ENCODE results near the gene TMEM242. TPM values are rescaled to one million over a fixed set of nuclear protein-coding genes. Genes with fewer than 3 reads are reported as not detected.

TMEM242 gene
- total and polyA plus RNA-seq, 2 experiments from 2014 or later, result 6.4 to 14.5 TPM

DNA sequence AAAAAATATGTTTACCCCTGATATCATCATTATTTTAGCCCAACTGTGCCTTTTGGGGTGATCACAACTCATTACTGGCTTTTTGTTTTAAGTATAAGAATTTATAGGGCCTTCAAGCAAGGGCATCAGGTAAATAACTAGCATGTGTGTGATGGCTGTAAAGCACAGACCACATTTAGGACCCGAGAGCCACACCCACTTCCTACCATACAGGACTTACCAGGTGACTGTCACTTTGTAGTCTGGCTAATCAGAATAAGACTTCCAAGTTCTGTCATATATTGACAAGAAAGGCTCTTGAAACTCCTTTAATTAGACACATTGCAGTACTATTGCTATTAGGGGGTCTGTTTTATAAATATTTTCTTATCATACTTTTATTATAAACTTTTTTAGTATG, 31.1 kb downstream of the TMEM242 start:
- in situ Hi-C loops (cut with MboI), result no loop called here
- H3K4me1 ChIP-seq (ENCODE audit: insufficient read depth), result no peaks in the 10 kb centered on the region
- H3K9ac ChIP-seq, result no peak overlapping the region
- no peaks in the 10 kb centered on the region for H3K9me2 ChIP-seq (ENCODE audit: insufficient read depth)
- no peaks in the 10 kb centered on the region for H4K20me1 ChIP-seq (ENCODE audit: insufficient read depth)
- H3K9me3 ChIP-seq (ENCODE audit: low read depth), result no peaks in the 10 kb centered on the region
- no peaks in the 10 kb centered on the region for H3F3A ChIP-seq (ENCODE audit: insufficient read depth)
- no peak for DNase-seq
- no peak overlapping the region for H3K27ac ChIP-seq
- peaks cover 9% of the 10 kb centered on the region for H3K36me3 ChIP-seq (ENCODE audit: low read depth)
- WGBS, 2 experiments (ENCODE audit: low coverage in 1 of 2, low lambda C conversion rate in 2 of 2, missing lambda C conversion rate in 2 of 2), result 95 to 100% methylated on average over 1 of the region's 1 CpG
- H3K27me3 ChIP-seq (replicated peaks; ENCODE audit: insufficient read depth), result no peaks in the 10 kb centered on the region
- H3K79me2 ChIP-seq (ENCODE audit: insufficient read depth), result 0 out of 2 replicates have a peak, but pooled peaks cover 10% of the 10 kb centered on the region
- H3K4me2 ChIP-seq (ENCODE audit: unreplicated experiment), result no peak overlapping the region
- no peak overlapping the region for H2AFZ ChIP-seq
- TF ChIP-seq EZH2 (IDR thresholded peaks at IDR 0.05; ENCODE audit: insufficient read depth, poor library complexity, severe bottlenecking), result no peak
- TF ChIP-seq EZH2phosphoT487 (IDR thresholded peaks at IDR 0.05; ENCODE audit: insufficient read depth, low read depth), result no peak
- no peak overlapping the region for H3K4me3 ChIP-seq

DNA sequence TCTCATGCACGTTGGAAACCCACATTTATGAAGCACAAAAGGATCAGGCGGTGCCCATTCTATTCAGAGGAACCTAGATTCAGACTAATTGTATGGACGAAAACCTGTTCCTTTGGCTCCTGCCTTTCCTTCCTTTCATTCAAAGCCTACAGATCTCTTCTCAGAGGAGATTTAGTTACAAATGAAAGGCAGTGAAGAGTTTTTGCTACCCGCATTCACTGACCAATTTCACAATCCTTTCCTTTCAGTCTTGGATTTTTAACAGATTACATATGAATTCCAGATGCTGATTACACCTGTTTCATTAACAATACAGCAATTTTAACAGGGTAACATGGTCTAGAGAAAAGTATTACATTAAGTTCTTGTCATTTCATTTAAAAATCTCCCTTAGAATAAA, 32.0 kb downstream of the TMEM242 start:
- Histone ChIP-seq H3K4me1 (ENCODE audit: insufficient read depth) (no peaks in the 10 kb centered on the region), H3K36me3 (ENCODE audit: low read depth) (peaks cover 9% of the 10 kb centered on the region), H3K4me3 (no peak overlapping the region), H3K9ac (no peak overlapping the region), H3F3A (ENCODE audit: insufficient read depth) (no peaks in the 10 kb centered on the region), H3K27me3 (replicated peaks; ENCODE audit: insufficient read depth) (no peaks in the 10 kb centered on the region), H2AFZ (no peak overlapping the region), H3K9me3 (ENCODE audit: low read depth) (no peaks in the 10 kb centered on the region), H4K20me1 (ENCODE audit: insufficient read depth) (no peaks in the 10 kb centered on the region), H3K27ac (no peak overlapping the region), H3K4me2 (ENCODE audit: unreplicated experiment) (no peak overlapping the region), H3K9me2 (ENCODE audit: insufficient read depth) (no peaks in the 10 kb centered on the region), H3K79me2 (ENCODE audit: insufficient read depth) (0 out of 2 replicates have a peak, but pooled peaks cover 2% of the 10 kb centered on the region)
- DNase-seq, result no peak
- no peak for TF ChIP-seq EZH2 (IDR thresholded peaks at IDR 0.05; ENCODE audit: insufficient read depth, poor library complexity, severe bottlenecking)
- no peak for TF ChIP-seq EZH2phosphoT487 (IDR thresholded peaks at IDR 0.05; ENCODE audit: insufficient read depth, low read depth)
- in situ Hi-C loops (cut with MboI), result no loop called here
- WGBS, 2 experiments (ENCODE audit: low coverage in 1 of 2, low lambda C conversion rate in 2 of 2, missing lambda C conversion rate in 2 of 2), result 96 to 98% methylated on average over 4 of the region's 4 CpGs

DNA sequence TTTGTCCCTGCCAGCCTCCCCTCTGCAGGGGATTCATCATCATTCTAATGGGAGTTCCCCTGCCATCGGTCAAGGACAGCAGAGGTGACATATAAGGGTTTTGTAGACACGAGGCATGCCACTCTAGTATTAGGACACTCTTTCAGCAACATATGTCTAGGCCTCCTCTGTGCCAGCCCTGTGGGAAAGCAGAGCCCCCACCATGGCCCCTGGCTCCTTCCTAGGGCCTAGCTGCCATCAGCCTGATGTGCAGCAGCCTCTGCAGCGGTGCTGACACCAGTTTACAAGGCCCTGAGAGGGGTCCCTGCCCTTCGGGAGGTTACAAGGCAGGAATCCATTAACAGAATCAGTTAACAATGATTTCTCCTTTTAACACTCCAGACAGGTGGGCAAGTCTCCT, 32.5 kb downstream of the TMEM242 start:
- no peak overlapping the region for H3K27ac ChIP-seq
- DNase-seq, result no peak
- no peaks in the 10 kb centered on the region for H3K27me3 ChIP-seq (replicated peaks; ENCODE audit: insufficient read depth)
- H2AFZ ChIP-seq, result no peak overlapping the region
- no peaks in the 10 kb centered on the region for H3K9me2 ChIP-seq (ENCODE audit: insufficient read depth)
- no peaks in the 10 kb centered on the region for H3K9me3 ChIP-seq (ENCODE audit: low read depth)
- H3K4me2 ChIP-seq (ENCODE audit: unreplicated experiment), result no peak overlapping the region
- no peaks in the 10 kb centered on the region for H4K20me1 ChIP-seq (ENCODE audit: insufficient read depth)
- no peak overlapping the region for H3K4me3 ChIP-seq
- H3F3A ChIP-seq (ENCODE audit: insufficient read depth), result no peaks in the 10 kb centered on the region
- 95 to 97% methylated on average over 4 of the region's 4 CpGs for WGBS, 2 experiments (ENCODE audit: low coverage in 1 of 2, low lambda C conversion rate in 2 of 2, missing lambda C conversion rate in 2 of 2)
- H3K4me1 ChIP-seq (ENCODE audit: insufficient read depth), result no peaks in the 10 kb centered on the region
- H3K79me2 ChIP-seq (ENCODE audit: insufficient read depth), result no peaks in the 10 kb centered on the region
- TF ChIP-seq EZH2phosphoT487 (IDR thresholded peaks at IDR 0.05; ENCODE audit: insufficient read depth, low read depth) (no peak), EZH2 (IDR thresholded peaks at IDR 0.05; ENCODE audit: insufficient read depth, poor library complexity, severe bottlenecking) (no peak)
- H3K9ac ChIP-seq, result no peak overlapping the region
- H3K36me3 ChIP-seq (ENCODE audit: low read depth), result peaks cover 9% of the 10 kb centered on the region
- in situ Hi-C loops (cut with MboI), result no loop called here

GRCh38 chr6:157289764-157290163, 33.6 kb downstream of the TMEM242 start:
- no peaks in the 10 kb centered on the region for H3K9me3 ChIP-seq (ENCODE audit: low read depth)
- H3K9me2 ChIP-seq (ENCODE audit: insufficient read depth), result no peaks in the 10 kb centered on the region
- H3K79me2 ChIP-seq (ENCODE audit: insufficient read depth), result no peaks in the 10 kb centered on the region
- in situ Hi-C loops (cut with MboI), result no loop called here
- H3K27ac ChIP-seq, result no peak overlapping the region
- no peaks in the 10 kb centered on the region for H3K4me1 ChIP-seq (ENCODE audit: insufficient read depth)
- no peaks in the 10 kb centered on the region for H3F3A ChIP-seq (ENCODE audit: insufficient read depth)
- no peaks in the 10 kb centered on the region for H4K20me1 ChIP-seq (ENCODE audit: insufficient read depth)
- peaks cover 9% of the 10 kb centered on the region for H3K36me3 ChIP-seq (ENCODE audit: low read depth)
- 97% methylated on average over 11 of the region's 11 CpGs for WGBS, 2 experiments (ENCODE audit: low coverage in 1 of 2, low lambda C conversion rate in 2 of 2, missing lambda C conversion rate in 2 of 2)
- no peak overlapping the region for H3K9ac ChIP-seq
- no peaks in the 10 kb centered on the region for H3K27me3 ChIP-seq (replicated peaks; ENCODE audit: insufficient read depth)
- no peak overlapping the region for H3K4me2 ChIP-seq (ENCODE audit: unreplicated experiment)
- no peak for TF ChIP-seq EZH2phosphoT487 (IDR thresholded peaks at IDR 0.05; ENCODE audit: insufficient read depth, low read depth)
- TF ChIP-seq EZH2 (IDR thresholded peaks at IDR 0.05; ENCODE audit: insufficient read depth, poor library complexity, severe bottlenecking), result no peak
- H3K4me3 ChIP-seq, result no peak overlapping the region
- no peak for DNase-seq
- no peak overlapping the region for H2AFZ ChIP-seq

DNA sequence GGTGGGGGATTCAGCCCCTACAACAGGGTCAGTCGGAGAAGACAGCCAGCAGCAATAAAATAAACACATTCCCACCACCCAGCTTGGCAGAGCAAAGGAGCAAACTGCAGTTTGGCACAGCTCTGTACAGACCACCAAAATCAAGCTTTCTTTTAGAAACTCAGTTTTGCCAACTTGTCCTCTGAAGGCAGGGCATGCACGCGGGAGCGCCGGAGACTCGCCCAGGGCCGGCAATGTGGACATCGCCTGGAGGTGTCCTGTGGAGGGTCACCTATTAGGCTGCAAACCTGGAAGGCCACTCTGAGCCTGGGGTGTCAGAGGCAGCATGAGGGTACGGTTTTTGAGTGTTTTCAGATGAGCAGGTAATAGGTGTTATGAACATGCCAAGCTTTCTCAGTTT, 34.7 kb downstream of the TMEM242 start:
- H3K4me1 ChIP-seq (ENCODE audit: insufficient read depth), result no peaks in the 10 kb centered on the region
- no peak overlapping the region for H2AFZ ChIP-seq
- WGBS, 2 experiments (ENCODE audit: low coverage in 1 of 2, low lambda C conversion rate in 2 of 2, missing lambda C conversion rate in 2 of 2), result 94 to 96% methylated on average over 9 of the region's 9 CpGs
- no peak overlapping the region for H3K27ac ChIP-seq
- H3K36me3 ChIP-seq (ENCODE audit: low read depth), result peaks cover 9% of the 10 kb centered on the region
- no peak overlapping the region for H3K9ac ChIP-seq
- H4K20me1 ChIP-seq (ENCODE audit: insufficient read depth), result no peaks in the 10 kb centered on the region
- no peak for DNase-seq
- TF ChIP-seq EZH2 (IDR thresholded peaks at IDR 0.05; ENCODE audit: insufficient read depth, poor library complexity, severe bottlenecking), result no peak
- no peak for TF ChIP-seq EZH2phosphoT487 (IDR thresholded peaks at IDR 0.05; ENCODE audit: insufficient read depth, low read depth)
- in situ Hi-C loops (cut with MboI), result no loop called here
- no peaks in the 10 kb centered on the region for H3F3A ChIP-seq (ENCODE audit: insufficient read depth)
- H3K4me2 ChIP-seq (ENCODE audit: unreplicated experiment), result no peak overlapping the region
- H3K79me2 ChIP-seq (ENCODE audit: insufficient read depth), result no peaks in the 10 kb centered on the region
- no peaks in the 10 kb centered on the region for H3K9me2 ChIP-seq (ENCODE audit: insufficient read depth)
- H3K4me3 ChIP-seq, result no peak overlapping the region
- H3K9me3 ChIP-seq (ENCODE audit: low read depth), result no peaks in the 10 kb centered on the region
- no peaks in the 10 kb centered on the region for H3K27me3 ChIP-seq (replicated peaks; ENCODE audit: insufficient read depth)
